AG09309 (cell line): ENCODE results near the gene KCNJ13.

Experiments used
- DNase-seq: peaks from one replicate; pipeline ENCODE4 v3.0.0-alpha.2; 2010; ENCODE audit warnings: low read depth
- H3K4me3 ChIP-seq: 2 replicates; pipeline ENCODE4 v1.5.1; 2011; ENCODE audit warnings: mild to moderate bottlenecking, low read depth, low read length, moderate library complexity; ENCODE audit not compliant: control insufficient read depth
- CTCF ChIP-seq: IDR thresholded peaks from 2 replicates; pipeline ENCODE4 v1.5.1; 2011; ENCODE audit warnings: mild to moderate bottlenecking, low read depth, low read length, inconsistent platforms; ENCODE audit not compliant: insufficient read depth, control insufficient read depth; ENCODE audit errors: missing control alignments

The KCNJ13 gene

GRCh38 chr2:232789082-232789481, 12.7 kb upstream of the KCNJ13 start:
- DNase-seq = no peak
- TF ChIP-seq CTCF = no peak
- H3K4me3 ChIP-seq = no peak overlapping the region

GRCh38 chr2:232787806-232788205, 11.4 kb upstream of the KCNJ13 start:
- H3K4me3 ChIP-seq = no peak overlapping the region
- DNase-seq = no peak
- TF ChIP-seq CTCF = no peak

- no peak for TF ChIP-seq CTCF
- no peak overlapping the region for H3K4me3 ChIP-seq
- DNase-seq = no peak
Observed at GRCh38 chr2:232783278-232783677, 6.9 kb upstream of the KCNJ13 start.

- DNase-seq = peak; percentile 52
Observed at GRCh38 chr2:232781765-232782164, 5.4 kb upstream of the KCNJ13 start.

GRCh38 chr2:232779934-232780333, 3.6 kb upstream of the KCNJ13 start:
- no peak for TF ChIP-seq CTCF
- H3K4me3 ChIP-seq = no peak overlapping the region
- DNase-seq = no peak

More at GRCh38 chr2:232781765-232782164, 5.4 kb upstream of the KCNJ13 start:
- TF ChIP-seq CTCF = no peak
- H3K4me3 ChIP-seq = no peak overlapping the region

GRCh38 chr2:232779465-232779864, 3.1 kb upstream of the KCNJ13 start:
- no peak overlapping the region for H3K4me3 ChIP-seq
- no peak for TF ChIP-seq CTCF
- no peak for DNase-seq

GRCh38 chr2:232777276-232777675, 911 bp upstream of the KCNJ13 start:
- DNase-seq = no peak
- H3K4me3 ChIP-seq = no peak overlapping the region
- no peak for TF ChIP-seq CTCF
